Calu3 (cell line): Measurements from ENCODE around the gene KDM5A. TPM values are rescaled to one million over a fixed set of nuclear protein-coding genes. Genes with fewer than 3 reads are reported as not detected.

Experiments used
- BruUV-seq: library from RNA; stranded (reverse); fragments of 400-500 nt; replicated peaks from 2 replicates; lab custom pipeline; 2021; lab: Mats Ljungman, UMichigan
- CTCF ChIA-PET: fragments of 300-600 bp; sonication (Branson Sonifier 250); formaldehyde crosslinking; loops from one replicate; lab custom pipeline; 2022; ENCODE audit warnings: antibody characterized with exemption; lab: Charles Lee
- DNase-seq: peaks from one replicate; pipeline ENCODE4 v3.0.0; 2022
- H3K27ac Mint-ChIP-seq: one replicate; pipeline ENCODE4 v1.8.0; 2022; ENCODE audit warnings: mixed read lengths; ENCODE audit not compliant: unreplicated experiment
- H3K27me3 Mint-ChIP-seq: one replicate; pipeline ENCODE4 v1.8.0; 2022; ENCODE audit warnings: mixed read lengths; ENCODE audit not compliant: unreplicated experiment
- H3K36me3 Mint-ChIP-seq: one replicate; pipeline ENCODE4 v1.8.0; 2022; ENCODE audit warnings: mild to moderate bottlenecking, moderate library complexity, mixed read lengths; ENCODE audit not compliant: insufficient read depth, unreplicated experiment
- H3K4me1 Mint-ChIP-seq: one replicate; pipeline ENCODE4 v1.8.0; 2022; ENCODE audit warnings: mild to moderate bottlenecking, low read depth, mixed read lengths; ENCODE audit not compliant: unreplicated experiment
- H3K4me3 Mint-ChIP-seq: one replicate; pipeline ENCODE4 v1.8.0; 2022; ENCODE audit warnings: mild to moderate bottlenecking, low read depth, moderate library complexity, mixed read lengths; ENCODE audit not compliant: unreplicated experiment
- H3K9me3 Mint-ChIP-seq: one replicate; pipeline ENCODE4 v1.8.0; 2022; ENCODE audit warnings: low read depth, mixed read lengths; ENCODE audit not compliant: unreplicated experiment
- CTCF ChIP-seq: fragments of 200-600 bp; IDR thresholded peaks from one replicate; pipeline ENCODE4 v1.8.0; 2022; ENCODE audit warnings: antibody characterized with exemption; ENCODE audit not compliant: unreplicated experiment
- intact Hi-C: fragments of 100-400 bp; cut with micrococcal nuclease; formaldehyde crosslinking; loops from one replicate; pipeline ENCODE4 v1.10.0; 2022; ENCODE audit not compliant: unreplicated experiment
- total RNA-seq: library from RNA; stranded (reverse); gene quantifications from 2 replicates; pipeline ENCODE4 v1.2.3, GENCODE V29; 2022

The KDM5A gene
- total RNA-seq, 1 experiment from 2014 or later, result 63.6 TPM

DNA sequence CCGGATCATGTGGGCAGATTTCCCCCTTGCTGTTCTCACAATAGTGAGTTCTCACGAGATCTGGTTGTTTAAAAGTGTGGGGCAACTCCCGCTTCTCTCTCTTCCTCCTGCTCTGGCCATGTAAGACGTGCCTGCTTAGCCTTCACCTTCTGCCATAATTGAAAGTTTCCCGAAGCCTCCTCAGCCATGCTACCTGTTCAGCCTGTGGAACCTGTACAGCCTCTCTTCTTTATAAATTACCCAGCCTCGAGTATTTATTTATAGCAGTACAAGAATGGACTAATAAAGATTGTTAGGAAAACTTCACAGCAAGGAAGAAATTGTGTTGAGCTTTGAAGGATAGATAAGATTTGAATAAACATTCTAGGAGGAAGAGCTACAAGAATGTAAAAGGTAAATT, 52.1 kb downstream of the KDM5A start:
- CTCF ChIA-PET, result interaction anchor here (0.6 kb wide), 1 partner anchor 52 kb away, joined by 3 read pairs; the partner anchor contains the start of gene KDM5A
- no peak for TF ChIP-seq CTCF
- no TSS peak for BruUV-seq
- DNase-seq, result no peak
- Mint-ChIP-seq H3K27ac (no peak overlapping the region), H3K4me3 (no peak overlapping the region), H3K9me3 (no peaks in the 10 kb centered on the region), H3K4me1 (peaks cover 8% of the 10 kb centered on the region), H3K36me3 (peaks cover 18% of the 10 kb centered on the region), H3K27me3 (no peaks in the 10 kb centered on the region)
- intact Hi-C loops, result no loop called here

DNA sequence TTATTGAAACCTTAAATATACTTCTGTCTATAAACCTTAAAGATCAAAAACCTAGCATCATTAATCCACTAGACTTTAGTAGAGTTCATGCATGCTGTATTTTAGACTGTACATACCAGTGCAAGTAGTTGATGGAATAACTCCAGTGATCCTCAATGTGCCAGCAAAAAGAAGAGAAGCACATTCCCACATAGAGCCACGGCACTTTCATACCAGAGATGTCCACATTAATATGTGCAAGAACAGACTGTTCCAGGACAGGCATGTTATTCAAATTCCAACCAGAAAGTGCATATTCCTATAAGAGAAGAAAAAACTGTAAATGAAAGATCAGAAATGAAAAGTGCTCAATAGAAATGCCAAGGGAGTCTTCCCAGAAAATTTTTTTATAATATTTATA, 55.0 kb downstream of the KDM5A start:
- DNase-seq, result no peak
- CTCF ChIA-PET, result no interaction called here
- no peak overlapping the region for H3K4me3 Mint-ChIP-seq
- no peak overlapping the region for H3K27ac Mint-ChIP-seq
- intact Hi-C loops, result no loop called here
- no peak for TF ChIP-seq CTCF
- H3K36me3 Mint-ChIP-seq, result peaks cover 31% of the 10 kb centered on the region
- H3K4me1 Mint-ChIP-seq, result peaks cover 8% of the 10 kb centered on the region
- H3K27me3 Mint-ChIP-seq, result no peaks in the 10 kb centered on the region
- no TSS peak for BruUV-seq
- H3K9me3 Mint-ChIP-seq, result no peaks in the 10 kb centered on the region

DNA sequence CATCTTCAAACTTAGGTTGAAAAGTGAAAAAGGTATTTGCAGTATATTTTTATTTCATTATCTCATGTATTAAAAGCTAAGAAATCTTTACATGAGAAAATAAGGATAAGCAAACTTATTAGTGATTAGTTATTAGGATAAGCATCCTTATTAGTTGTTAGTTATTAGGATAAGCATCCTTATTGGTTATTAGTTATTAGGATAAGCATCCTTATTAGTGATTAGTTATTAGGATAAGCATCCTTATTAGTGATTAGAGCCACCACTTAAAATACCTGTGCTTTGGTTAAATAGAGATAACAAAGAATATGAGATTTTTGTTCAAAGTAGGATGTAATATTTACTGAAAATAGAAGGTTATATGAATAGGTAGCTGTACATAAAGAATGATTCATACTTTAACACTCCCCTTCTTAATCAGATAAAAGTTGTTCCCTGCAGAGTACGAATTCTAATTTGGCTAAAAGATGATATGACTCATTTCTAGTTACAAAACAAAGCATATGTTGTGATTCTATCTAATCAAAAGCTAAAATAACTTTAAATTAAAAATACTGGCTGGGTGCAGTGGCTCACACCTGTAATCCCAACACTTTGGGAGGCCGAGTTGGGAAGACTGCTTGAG, 56.4 kb downstream of the KDM5A start:
- Mint-ChIP-seq H3K36me3 (peaks cover 31% of the 10 kb centered on the region), H3K4me1 (peaks cover 8% of the 10 kb centered on the region), H3K27me3 (no peaks in the 10 kb centered on the region), H3K9me3 (no peaks in the 10 kb centered on the region), H3K27ac (no peak overlapping the region), H3K4me3 (no peak overlapping the region)
- no TSS peak for BruUV-seq
- intact Hi-C loops, result no loop called here
- CTCF ChIA-PET, result no interaction called here
- TF ChIP-seq CTCF, result no peak
- DNase-seq, result no peak

DNA sequence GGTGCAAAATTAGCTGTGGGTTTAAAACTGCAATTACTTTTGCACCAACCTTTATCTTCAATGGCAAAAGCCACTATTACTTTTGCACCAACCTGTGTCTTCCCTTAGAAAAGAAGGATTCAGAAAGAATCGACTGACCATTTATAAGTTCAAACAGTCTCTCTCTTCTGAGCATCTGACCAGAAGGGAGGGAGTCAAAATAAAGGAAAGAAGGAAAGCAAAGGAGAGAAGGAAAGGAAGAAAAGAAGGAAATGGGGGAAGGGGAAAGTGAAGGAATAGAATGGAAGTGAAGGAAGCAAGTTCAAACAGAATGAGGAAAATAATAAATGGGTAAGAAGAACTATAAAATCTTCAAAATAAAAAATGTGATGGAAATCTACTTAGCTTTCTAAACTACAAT, 57.8 kb downstream of the KDM5A start:
- Mint-ChIP-seq H3K27me3 (no peaks in the 10 kb centered on the region), H3K4me3 (no peak overlapping the region), H3K9me3 (no peaks in the 10 kb centered on the region), H3K27ac (no peak overlapping the region), H3K4me1 (peaks cover 8% of the 10 kb centered on the region), H3K36me3 (peaks cover 27% of the 10 kb centered on the region)
- no TSS peak for BruUV-seq
- DNase-seq, result no peak
- TF ChIP-seq CTCF, result no peak
- CTCF ChIA-PET, result no interaction called here
- intact Hi-C loops, result no loop called here
